ENCODE data around the gene MT2A. TPM values are rescaled to one million over a fixed set of nuclear protein-coding genes. Genes with fewer than 3 reads are reported as not detected.

MT2A gene
- total and polyA plus RNA-seq, 2 donors from 2014 or later, result 315 to 507 TPM

- no peak for TF ChIP-seq CTCF (IDR thresholded peaks at IDR 0.05; ENCODE audit: borderline replicate concordance, extremely low read depth, insufficient read depth)
Measured at GRCh38 chr16:56634715-56635440, 26.5 kb downstream of the MT2A start.

GRCh38 chr16:56635441-56635967, 27.1 kb downstream of the MT2A start:
- intact Hi-C loops (cut with DNase I), result no loop called here
- no peak for FAIRE-seq

More at GRCh38 chr16:56634715-56635440, 26.5 kb downstream of the MT2A start:
- H3K27me3 ChIP-seq (ENCODE audit: control insufficient read depth, insufficient read depth, low read length), result peaks cover 67% of the 10 kb centered on the region
- no peaks in the 10 kb centered on the region for H3K36me3 ChIP-seq (ENCODE audit: control insufficient read depth in 2 of 3, insufficient read depth in 3 of 3, low read length in 3 of 3)
- peaks cover 0 to 15% (median 0%) of the 10 kb centered on the region in 3 donors for H3K4me1 ChIP-seq (ENCODE audit: control insufficient read depth in 2 of 3, insufficient read depth in 2 of 3, low read depth in 1 of 3, low read length in 3 of 3)
- H3K9me3 ChIP-seq (ENCODE audit: control insufficient read depth in 2 of 3, insufficient read depth in 1 of 3, low read length in 3 of 3), result no peaks in the 10 kb centered on the region
- DNase-seq (no peak), FAIRE-seq (no peak)
- intact Hi-C loops (cut with DNase I), result no loop called here
- H3K9ac ChIP-seq (ENCODE audit: low read length in 3 of 3), result no peak overlapping the region
- no peak overlapping the region for H3K27ac ChIP-seq (ENCODE audit: low read depth in 2 of 2, low read length in 2 of 2)
- H3K4me3 ChIP-seq (ENCODE audit: low read length in 3 of 3), result no peak overlapping the region

GRCh38 chr16:56636616-56637413, 28.4 kb downstream of the MT2A start:
- intact Hi-C loops (cut with DNase I), result no loop called here
- no peak for DNase-seq
- no peaks in the 10 kb centered on the region for H3K36me3 ChIP-seq (ENCODE audit: control insufficient read depth in 2 of 3, insufficient read depth in 3 of 3, low read length in 3 of 3)
- no peak overlapping the region for H3K27ac ChIP-seq (ENCODE audit: low read depth in 2 of 2, low read length in 2 of 2)
- H3K27me3 ChIP-seq (ENCODE audit: control insufficient read depth, insufficient read depth, low read length), result peaks cover 75% of the 10 kb centered on the region
- TF ChIP-seq CTCF (IDR thresholded peaks at IDR 0.05; ENCODE audit: borderline replicate concordance, extremely low read depth, insufficient read depth), result no peak
- H3K9ac ChIP-seq (ENCODE audit: low read length in 3 of 3), result no peak overlapping the region
- H3K4me3 ChIP-seq (ENCODE audit: low read length in 3 of 3), result no peak overlapping the region
- FAIRE-seq, result no peak
- no peaks in the 10 kb centered on the region for H3K9me3 ChIP-seq (ENCODE audit: control insufficient read depth in 2 of 3, insufficient read depth in 1 of 3, low read length in 3 of 3)
- peaks cover 0 to 14% (median 0%) of the 10 kb centered on the region in 3 donors for H3K4me1 ChIP-seq (ENCODE audit: control insufficient read depth in 2 of 3, insufficient read depth in 2 of 3, low read depth in 1 of 3, low read length in 3 of 3)

More at GRCh38 chr16:56635441-56635967, 27.1 kb downstream of the MT2A start:
- Histone ChIP-seq H3K4me3 (ENCODE audit: low read length in 3 of 3) (no peak overlapping the region), H3K9me3 (ENCODE audit: control insufficient read depth in 2 of 3, insufficient read depth in 1 of 3, low read length in 3 of 3) (no peaks in the 10 kb centered on the region), H3K9ac (ENCODE audit: low read length in 3 of 3) (no peak overlapping the region), H3K4me1 (ENCODE audit: control insufficient read depth in 2 of 3, insufficient read depth in 2 of 3, low read depth in 1 of 3, low read length in 3 of 3) (peaks cover 0 to 15% (median 0%) of the 10 kb centered on the region in 3 donors), H3K36me3 (ENCODE audit: control insufficient read depth in 2 of 3, insufficient read depth in 3 of 3, low read length in 3 of 3) (no peaks in the 10 kb centered on the region), H3K27ac (ENCODE audit: low read depth in 2 of 2, low read length in 2 of 2) (no peak overlapping the region), H3K27me3 (ENCODE audit: control insufficient read depth, insufficient read depth, low read length) (peaks cover 72% of the 10 kb centered on the region)
- TF ChIP-seq CTCF (IDR thresholded peaks at IDR 0.05; ENCODE audit: borderline replicate concordance, extremely low read depth, insufficient read depth), result no peak
- no peak for DNase-seq

Data from kidney (tissue), 14 donors.